Erythroblast (primary cell): ENCODE results near the gene PDSS1.

ENCODE experiments used
- GATA1 ChIP-seq: IDR thresholded peaks from 2 replicates; pipeline ENCODE4 v1.6.1; 2011; ENCODE audit warnings: low read depth, mild to moderate bottlenecking, control low read depth, low read length, moderate library complexity
- POLR2A ChIP-seq: IDR thresholded peaks from 2 replicates; pipeline ENCODE4 v1.6.1; 2011; ENCODE audit warnings: mild to moderate bottlenecking, low read length

GRCh38 chr10:26776258-26776657 lies 78.8 kb downstream of the PDSS1 start:
- TF ChIP-seq POLR2A (no peak), GATA1 (no peak)
